Mesothelial cell of epicardium (in vitro differentiated cells): ENCODE data around the gene APOO. TPM values are rescaled to one million over a fixed set of nuclear protein-coding genes. Genes with fewer than 3 reads are reported as not detected.

Source experiments
- DNase-seq, 2 experiments: peaks; one replicate each; pipeline ENCODE4 v3.0.0; 2021; ENCODE audit warnings: low spot score in 2 of 2; ENCODE audit not compliant: unreplicated experiment in 2 of 2
- H3K27ac Mint-ChIP-seq: 2 replicates; pipeline ENCODE4 v1.8.0; 2021; ENCODE audit warnings: mixed read lengths
- H3K27me3 Mint-ChIP-seq: 2 replicates; pipeline ENCODE4 v1.8.0; 2021; ENCODE audit warnings: low read depth, mixed read lengths
- H3K36me3 Mint-ChIP-seq: 2 replicates; pipeline ENCODE4 v1.8.0; 2021; ENCODE audit warnings: mixed read lengths
- H3K4me1 Mint-ChIP-seq: 2 replicates; pipeline ENCODE4 v1.8.0; 2021; ENCODE audit warnings: mixed read lengths
- H3K4me3 Mint-ChIP-seq: 2 replicates; pipeline ENCODE4 v1.8.0; 2021; ENCODE audit warnings: mild to moderate bottlenecking, moderate library complexity, mixed read lengths
- H3K9me3 Mint-ChIP-seq: 2 replicates; pipeline ENCODE4 v1.8.0; 2021; ENCODE audit warnings: mixed read lengths
- CTCF ChIP-seq: fragments of 200-600 bp; sonication (generic); IDR thresholded peaks from one replicate; pipeline ENCODE4 v1.5.0; 2021; ENCODE audit warnings: antibody characterized with exemption; ENCODE audit not compliant: unreplicated experiment
- total RNA-seq: library from RNA; stranded (reverse); gene quantifications from 3 replicates; pipeline ENCODE4 v1.2.1, GENCODE V29; 2021

Gene APOO
- total RNA-seq, 1 donor from 2014 or later: 50.5 TPM

DNA sequence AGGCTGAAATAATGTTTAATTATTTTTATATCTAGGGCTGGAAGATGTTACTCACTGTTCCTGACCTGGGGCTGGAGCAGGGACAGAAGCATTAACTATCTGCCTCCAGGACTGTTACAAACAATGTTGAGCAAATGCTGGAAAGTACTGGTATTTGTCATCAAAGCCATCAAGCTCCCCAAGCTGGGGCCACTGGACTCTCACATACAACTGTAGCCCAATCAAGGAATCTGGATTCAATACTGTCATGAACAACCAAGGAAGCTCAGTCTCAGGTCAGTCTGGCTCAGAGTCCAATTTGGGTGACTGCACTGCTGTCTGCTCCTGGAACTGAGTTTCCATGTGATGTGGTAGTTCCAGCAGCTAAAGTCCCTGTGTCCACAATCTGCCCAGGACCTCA, 50.4 kb downstream of the APOO start:
- H3K27ac Mint-ChIP-seq: no peak overlapping the region
- no peak for TF ChIP-seq CTCF
- no peak overlapping the region for H3K4me3 Mint-ChIP-seq
- no peak for DNase-seq
- H3K9me3 Mint-ChIP-seq: no peaks in the 10 kb centered on the region
- peaks cover 28% of the 10 kb centered on the region for H3K36me3 Mint-ChIP-seq
- H3K4me1 Mint-ChIP-seq: no peaks in the 10 kb centered on the region
- no peaks in the 10 kb centered on the region for H3K27me3 Mint-ChIP-seq

- no peak overlapping the region for H3K27ac Mint-ChIP-seq
- no peak for DNase-seq
- no peaks in the 10 kb centered on the region for H3K9me3 Mint-ChIP-seq
- no peaks in the 10 kb centered on the region for H3K27me3 Mint-ChIP-seq
- peaks cover 24% of the 10 kb centered on the region for H3K36me3 Mint-ChIP-seq
- no peak for TF ChIP-seq CTCF
- no peaks in the 10 kb centered on the region for H3K4me1 Mint-ChIP-seq
- no peak overlapping the region for H3K4me3 Mint-ChIP-seq
These were observed 52.2 kb downstream of the APOO start for GRCh38 chrX:23855569-23855968.

DNA sequence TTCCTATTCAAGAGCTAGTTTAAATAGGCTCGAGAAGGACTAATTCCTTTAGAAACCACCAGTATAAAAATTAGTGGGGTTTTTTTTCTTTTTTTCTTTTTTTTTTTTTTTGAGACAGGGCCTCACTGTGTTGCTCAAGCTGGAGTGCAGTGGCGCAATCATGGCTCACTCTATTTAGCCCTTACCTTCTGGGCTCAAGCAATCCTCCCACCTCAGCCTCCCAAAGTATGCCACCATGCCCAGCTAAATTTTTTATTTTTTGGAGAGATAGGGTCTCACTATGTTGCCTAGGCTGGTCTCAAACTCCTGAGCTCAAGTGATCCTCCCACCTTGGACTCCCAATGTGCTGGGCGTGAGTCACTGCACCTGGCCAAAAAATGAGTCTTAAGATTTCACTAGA, 52.8 kb downstream of the APOO start:
- H3K9me3 Mint-ChIP-seq: no peaks in the 10 kb centered on the region
- H3K27me3 Mint-ChIP-seq: no peaks in the 10 kb centered on the region
- no peak for TF ChIP-seq CTCF
- peaks cover 23% of the 10 kb centered on the region for H3K36me3 Mint-ChIP-seq
- H3K4me1 Mint-ChIP-seq: no peaks in the 10 kb centered on the region
- H3K27ac Mint-ChIP-seq: no peak overlapping the region
- no peak for DNase-seq
- no peak overlapping the region for H3K4me3 Mint-ChIP-seq

GRCh38 chrX:23854122-23854521, 53.6 kb downstream of the APOO start:
- peak overlapping the region; percentile 53 for H3K27ac Mint-ChIP-seq
- peaks cover 2% of the 10 kb centered on the region for H3K9me3 Mint-ChIP-seq
- no peak for DNase-seq
- H3K4me1 Mint-ChIP-seq: no peaks in the 10 kb centered on the region
- peaks cover 22% of the 10 kb centered on the region for H3K36me3 Mint-ChIP-seq
- no peaks in the 10 kb centered on the region for H3K27me3 Mint-ChIP-seq
- no peak overlapping the region for H3K4me3 Mint-ChIP-seq
- no peak for TF ChIP-seq CTCF

DNA sequence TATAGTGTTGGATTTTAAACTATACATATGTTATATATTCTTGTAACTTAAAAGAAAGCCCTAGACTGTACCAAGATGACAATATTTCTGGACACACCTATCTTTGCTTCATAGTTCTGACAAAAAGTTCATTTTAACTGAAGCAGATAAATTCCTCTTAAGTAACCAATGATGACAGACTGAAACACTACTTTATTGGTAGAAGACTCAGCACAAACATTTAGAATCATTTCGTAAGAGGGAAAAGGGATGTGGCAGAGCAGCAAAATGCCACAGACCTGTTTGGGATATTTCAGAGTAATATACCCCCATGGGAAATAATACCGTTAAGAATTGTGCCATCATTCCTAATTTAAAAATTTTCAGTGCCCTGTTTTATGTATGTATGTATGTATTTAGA, 56.2 kb downstream of the APOO start:
- Mint-ChIP-seq H3K4me1 (no peaks in the 10 kb centered on the region), H3K9me3 (peaks cover 3% of the 10 kb centered on the region), H3K36me3 (peaks cover 12% of the 10 kb centered on the region), H3K27ac (no peak overlapping the region), H3K27me3 (no peaks in the 10 kb centered on the region), H3K4me3 (no peak overlapping the region)
- no peak for DNase-seq
- no peak for TF ChIP-seq CTCF

GRCh38 chrX:23849241-23849640, 58.5 kb downstream of the APOO start:
- Mint-ChIP-seq H3K27ac (no peak overlapping the region), H3K4me3 (no peak overlapping the region), H3K9me3 (peaks cover 3% of the 10 kb centered on the region), H3K36me3 (peaks cover 9% of the 10 kb centered on the region), H3K4me1 (peaks cover 16% of the 10 kb centered on the region), H3K27me3 (no peaks in the 10 kb centered on the region)
- DNase-seq: no peak
- TF ChIP-seq CTCF: no peak
